IPS-20b (cell line): ENCODE results near the gene A2ML1.
"Not testable (repeated sequence)": the region's sequence is repeated elsewhere in the genome, so short reads cannot be mapped to it uniquely, and the experiment has no call there.

Experiments
- H3K27ac ChIP-seq: one replicate; pipeline ENCODE4 v1.5.1; 2013; ENCODE audit warnings: low read length
- H3K27me3 ChIP-seq: 2 replicates; pipeline ENCODE4 v1.6.1; 2013; ENCODE audit warnings: mild to moderate bottlenecking, low read length, inconsistent platforms; ENCODE audit not compliant: insufficient read depth
- H3K36me3 ChIP-seq: 2 replicates; pipeline ENCODE4 v1.6.1; 2013; ENCODE audit warnings: low read depth, mild to moderate bottlenecking, inconsistent platforms, low read length, moderate library complexity; ENCODE audit not compliant: insufficient read depth
- H3K4me1 ChIP-seq: 2 replicates; pipeline ENCODE4 v1.6.1; 2013; ENCODE audit warnings: mild to moderate bottlenecking, control low read depth, inconsistent platforms, low read length, moderate library complexity; ENCODE audit not compliant: insufficient read depth
- H3K4me3 ChIP-seq: 2 replicates; pipeline ENCODE4 v1.5.1; 2013; ENCODE audit warnings: mild to moderate bottlenecking, low read length, inconsistent platforms
- H3K9ac ChIP-seq: 2 replicates; pipeline ENCODE4 v1.6.1; 2013; ENCODE audit warnings: low read depth, mild to moderate bottlenecking, inconsistent platforms, low read length, moderate library complexity
- H3K9me3 ChIP-seq: 2 replicates; pipeline ENCODE4 v1.6.1; 2013; ENCODE audit warnings: mild to moderate bottlenecking, low read depth, low read length, inconsistent platforms; ENCODE audit not compliant: insufficient read depth

Gene A2ML1

GRCh38 chr12:8891976-8892375 is 69.6 kb downstream of the A2ML1 start:
- H3K4me3 ChIP-seq = no peak overlapping the region
- no peak overlapping the region for H3K27ac ChIP-seq
- no peaks in the 10 kb centered on the region for H3K27me3 ChIP-seq
- H3K36me3 ChIP-seq = no peaks in the 10 kb centered on the region
- H3K9ac ChIP-seq = no peak overlapping the region
- peaks cover 3% of the 10 kb centered on the region; the same call in 1 of the 2 replicates for H3K4me1 ChIP-seq
- H3K9me3 ChIP-seq = no peaks in the 10 kb centered on the region

DNA sequence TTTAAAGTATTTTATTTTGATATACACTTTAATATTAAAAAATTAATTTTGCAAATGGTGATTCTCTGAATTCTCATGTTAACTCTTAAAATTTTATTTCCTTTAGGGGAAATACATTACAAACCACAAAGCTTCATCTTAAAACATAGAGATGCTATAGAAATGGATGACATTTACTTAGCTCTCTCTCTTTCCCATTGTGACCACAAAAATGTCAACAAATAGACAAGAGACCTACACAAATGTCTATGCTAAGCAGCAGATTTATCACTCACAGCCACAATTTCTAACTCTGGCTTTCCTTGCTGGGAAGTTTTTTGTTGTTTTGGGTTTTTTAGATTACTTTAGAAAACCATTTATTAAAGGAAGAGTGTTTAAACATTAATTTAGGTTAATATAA is 72.0 kb downstream of the A2ML1 start:
- H3K4me3 ChIP-seq = no peak overlapping the region

GRCh38 chr12:8894986-8895385 is 72.6 kb downstream of the A2ML1 start:
- H3K27ac ChIP-seq = no peak overlapping the region
- no peaks in the 10 kb centered on the region for H3K27me3 ChIP-seq
- no peaks in the 10 kb centered on the region for H3K9me3 ChIP-seq
- peaks cover 3% of the 10 kb centered on the region; the same call in 1 of the 2 replicates for H3K4me1 ChIP-seq
- no peak overlapping the region for H3K4me3 ChIP-seq
- no peaks in the 10 kb centered on the region for H3K36me3 ChIP-seq
- H3K9ac ChIP-seq = no peak overlapping the region

More for the DNA sequence above, 72.0 kb downstream of the A2ML1 start:
- no peaks in the 10 kb centered on the region for H3K36me3 ChIP-seq
- no peaks in the 10 kb centered on the region for H3K9me3 ChIP-seq
- peaks cover 3% of the 10 kb centered on the region; the same call in 1 of the 2 replicates for H3K4me1 ChIP-seq
- H3K9ac ChIP-seq = no peak overlapping the region
- no peaks in the 10 kb centered on the region for H3K27me3 ChIP-seq
- H3K27ac ChIP-seq = no peak overlapping the region

DNA sequence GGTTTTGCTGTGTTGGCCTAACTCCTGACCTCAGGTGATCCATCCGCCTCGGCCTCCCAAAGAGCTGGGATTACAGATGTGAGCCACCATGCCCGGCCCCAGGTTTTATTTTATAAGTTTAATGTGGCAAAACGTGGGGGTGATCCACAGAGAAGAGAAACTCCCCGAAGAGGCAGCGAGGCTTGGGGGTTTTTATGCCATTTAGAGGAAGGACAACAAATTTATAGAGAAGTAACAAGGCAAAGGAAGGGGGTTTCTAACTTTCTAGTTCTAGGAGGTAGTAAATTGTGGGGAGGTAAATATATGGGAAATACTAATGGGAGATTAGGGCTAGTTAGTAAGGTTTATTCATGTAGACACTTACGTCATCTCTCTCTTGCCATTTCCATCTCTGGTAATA is 74.7 kb downstream of the A2ML1 start:
- Histone ChIP-seq H3K9ac (no peak overlapping the region), H3K4me1 (no peaks in the 10 kb centered on the region), H3K27ac (no peak overlapping the region), H3K4me3 (no peak overlapping the region), H3K36me3 (no peaks in the 10 kb centered on the region), H3K9me3 (peaks cover 5% of the 10 kb centered on the region; the same call in 1 of the 2 replicates), H3K27me3 (no peaks in the 10 kb centered on the region)

- H3K4me1 ChIP-seq = no peaks in the 10 kb centered on the region; the same call in 1 of the 2 replicates
- no peak overlapping the region for H3K9ac ChIP-seq
Observed at GRCh38 chr12:8899830-8900229, 77.4 kb downstream of the A2ML1 start.

GRCh38 chr12:8902703-8903102 is 80.3 kb downstream of the A2ML1 start:
- H3K4me1 ChIP-seq = peaks cover 13% of the 10 kb centered on the region; the same call in 1 of the 2 replicates
- not testable (repeated sequence) for H3K36me3 ChIP-seq, H3K27me3 ChIP-seq, H3K4me3 ChIP-seq, H3K27ac ChIP-seq, H3K9me3 ChIP-seq, H3K9ac ChIP-seq

More at GRCh38 chr12:8899830-8900229, 77.4 kb downstream of the A2ML1 start:
- no peaks in the 10 kb centered on the region for H3K27me3 ChIP-seq
- no peak overlapping the region for H3K27ac ChIP-seq
- H3K4me3 ChIP-seq = no peak overlapping the region
- H3K9me3 ChIP-seq = peaks cover 5% of the 10 kb centered on the region; the same call in 1 of the 2 replicates
- no peaks in the 10 kb centered on the region for H3K36me3 ChIP-seq

DNA sequence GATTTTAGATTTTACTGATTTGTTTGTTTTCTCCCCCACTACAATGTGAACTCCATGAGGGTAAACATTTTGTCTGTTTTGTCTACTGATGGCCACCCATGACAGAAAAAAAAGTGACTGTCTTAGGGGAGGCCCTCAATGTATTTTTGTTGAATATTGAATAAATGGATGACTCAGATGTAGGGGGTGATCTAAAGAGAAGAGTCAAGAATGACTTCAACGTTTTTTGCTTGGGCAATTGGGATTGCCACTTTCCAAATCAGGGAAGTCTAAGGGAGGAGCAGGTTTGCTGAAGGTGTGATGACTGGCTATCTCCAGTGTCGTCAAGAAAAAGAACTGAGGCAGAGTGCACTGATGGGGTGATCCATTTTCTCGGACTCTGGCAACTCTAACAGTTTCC is 81.2 kb downstream of the A2ML1 start:
- peaks cover 5% of the 10 kb centered on the region; the same call in 1 of the 2 replicates for H3K9me3 ChIP-seq
- H3K9ac ChIP-seq = no peak overlapping the region
- H3K4me3 ChIP-seq = no peak overlapping the region
- no peaks in the 10 kb centered on the region for H3K36me3 ChIP-seq
- no peaks in the 10 kb centered on the region for H3K27me3 ChIP-seq
- H3K4me1 ChIP-seq = peaks cover 13% of the 10 kb centered on the region; the same call in 1 of the 2 replicates
- H3K27ac ChIP-seq = no peak overlapping the region

- Histone ChIP-seq H3K27ac (no peak overlapping the region), H3K9ac (peak overlapping the region; percentile 45; the same call in 1 of the 2 replicates), H3K9me3 (peaks cover 5% of the 10 kb centered on the region; the same call in 1 of the 2 replicates), H3K27me3 (no peaks in the 10 kb centered on the region), H3K4me3 (no peak overlapping the region), H3K36me3 (no peaks in the 10 kb centered on the region), H3K4me1 (peaks cover 13% of the 10 kb centered on the region; the same call in 1 of the 2 replicates)
Observed at GRCh38 chr12:8904665-8905064, 82.2 kb downstream of the A2ML1 start.

- no peak overlapping the region for H3K4me3 ChIP-seq
- H3K27ac ChIP-seq = peak overlapping the region; percentile 50
Observed at GRCh38 chr12:8905546-8905945, 83.1 kb downstream of the A2ML1 start.

DNA sequence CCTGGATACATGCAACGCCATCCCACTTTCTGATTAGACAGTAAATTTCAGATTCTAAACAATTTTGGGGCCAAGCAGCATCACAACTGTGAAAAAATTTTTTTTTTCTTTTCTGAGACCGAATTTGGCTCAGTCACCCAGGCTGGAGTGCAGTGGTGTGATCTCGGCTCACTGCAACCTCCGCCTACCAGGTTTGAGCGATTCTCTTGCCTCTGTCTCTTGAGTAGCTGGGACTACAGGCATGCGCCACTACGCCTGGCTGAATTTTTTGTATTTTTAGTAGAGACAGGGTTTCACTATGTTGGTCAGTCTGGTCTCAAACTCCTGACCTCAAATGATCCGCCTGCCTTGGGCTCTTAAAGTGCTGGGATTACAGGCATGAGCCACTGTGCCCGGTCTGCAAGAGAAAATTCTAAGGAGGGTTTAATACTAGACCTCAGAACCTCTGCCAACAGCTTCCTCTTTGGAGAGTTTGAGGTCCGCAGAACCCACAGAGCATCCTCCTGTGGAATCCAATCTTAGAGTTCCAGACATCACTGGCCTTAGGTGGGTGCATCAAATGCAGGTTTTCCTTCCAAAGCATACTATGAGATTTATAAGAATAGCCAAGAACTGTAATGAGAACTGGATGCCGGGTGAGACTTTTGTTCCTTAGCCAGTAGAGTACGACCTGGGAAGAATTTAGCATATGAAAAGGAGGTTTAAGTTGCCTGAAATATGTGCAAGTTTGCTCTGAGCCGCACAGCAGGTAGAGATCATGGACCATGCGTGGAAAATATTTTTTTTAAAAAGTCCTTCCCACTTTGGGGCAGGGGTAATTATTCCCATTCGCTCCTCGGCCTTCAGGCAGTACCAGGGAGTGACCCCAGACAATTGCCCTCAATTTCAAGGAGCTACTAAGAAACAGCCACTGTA is 84.1 kb downstream of the A2ML1 start:
- Histone ChIP-seq H3K27ac (peak overlapping the region; percentile 50), H3K36me3 (no peaks in the 10 kb centered on the region), H3K4me3 (no peak overlapping the region), H3K9me3 (no peaks in the 10 kb centered on the region; the same call in 1 of the 2 replicates), H3K27me3 (no peaks in the 10 kb centered on the region), H3K4me1 (peaks cover 30% of the 10 kb centered on the region), H3K9ac (peak overlapping the region; percentile 52; the same call in 1 of the 2 replicates)

More at GRCh38 chr12:8905546-8905945, 83.1 kb downstream of the A2ML1 start:
- Histone ChIP-seq H3K4me1 (peaks cover 21% of the 10 kb centered on the region; the same call in 1 of the 2 replicates), H3K36me3 (no peaks in the 10 kb centered on the region), H3K27me3 (no peaks in the 10 kb centered on the region), H3K9me3 (peaks cover 4% of the 10 kb centered on the region; the same call in 1 of the 2 replicates), H3K9ac (peak overlapping the region; percentile 52; the same call in 1 of the 2 replicates)

GRCh38 chr12:8907513-8907912 is 85.1 kb downstream of the A2ML1 start:
- Histone ChIP-seq H3K27ac (peak overlapping the region; percentile 50), H3K9me3 (no peaks in the 10 kb centered on the region), H3K36me3 (no peaks in the 10 kb centered on the region), H3K4me1 (peaks cover 37% of the 10 kb centered on the region), H3K4me3 (no peak overlapping the region), H3K9ac (peak overlapping the region; percentile 52; the same call in 1 of the 2 replicates), H3K27me3 (no peaks in the 10 kb centered on the region)
